ENCODE measurements around the gene GATA5. TPM values are rescaled to one million over a fixed set of nuclear protein-coding genes. Genes with fewer than 3 reads are reported as not detected.

GATA5 gene
- total RNA-seq, 2 donors from 2014 or later, result not detected

- no peaks in the 10 kb centered on the region for H3K36me3 Mint-ChIP-seq (ENCODE audit: low read depth)
- H3K27ac Mint-ChIP-seq, result no peak overlapping the region
- no peaks in the 10 kb centered on the region for H3K4me1 Mint-ChIP-seq
- H3K27me3 Mint-ChIP-seq, result peaks cover 3% of the 10 kb centered on the region
- H3K4me3 Mint-ChIP-seq, result no peak overlapping the region
- no peaks in the 10 kb centered on the region for H3K9me3 Mint-ChIP-seq
- no peak for ATAC-seq (replicated peaks)
Measured at GRCh38 chr20:62511300-62511914, 35.6 kb upstream of the GATA5 start.

GRCh38 chr20:62508641-62509051 lies 32.9 kb upstream of the GATA5 start:
- H3K4me1 Mint-ChIP-seq, result no peaks in the 10 kb centered on the region
- H3K36me3 Mint-ChIP-seq (ENCODE audit: low read depth), result no peaks in the 10 kb centered on the region
- ATAC-seq (replicated peaks), result no peak
- no peak overlapping the region for H3K27ac Mint-ChIP-seq
- no peak overlapping the region for H3K4me3 Mint-ChIP-seq
- no peaks in the 10 kb centered on the region for H3K9me3 Mint-ChIP-seq
- H3K27me3 Mint-ChIP-seq, result no peaks in the 10 kb centered on the region

GRCh38 chr20:62507991-62508640 lies 32.3 kb upstream of the GATA5 start:
- Mint-ChIP-seq H3K27ac (no peak overlapping the region), H3K27me3 (no peaks in the 10 kb centered on the region), H3K4me1 (no peaks in the 10 kb centered on the region), H3K9me3 (no peaks in the 10 kb centered on the region), H3K4me3 (no peak overlapping the region), H3K36me3 (ENCODE audit: low read depth) (no peaks in the 10 kb centered on the region)
- no peak for ATAC-seq (replicated peaks)

- Mint-ChIP-seq H3K4me3 (no peak overlapping the region), H3K9me3 (no peaks in the 10 kb centered on the region), H3K27ac (no peak overlapping the region), H3K4me1 (no peaks in the 10 kb centered on the region), H3K27me3 (no peaks in the 10 kb centered on the region), H3K36me3 (ENCODE audit: low read depth) (no peaks in the 10 kb centered on the region)
- no peak for ATAC-seq (replicated peaks)
Measured at GRCh38 chr20:62507323-62507722, 31.5 kb upstream of the GATA5 start.

- Mint-ChIP-seq H3K27me3 (no peaks in the 10 kb centered on the region), H3K4me1 (peaks cover 5% of the 10 kb centered on the region), H3K9me3 (no peaks in the 10 kb centered on the region), H3K27ac (no peak overlapping the region), H3K4me3 (no peak overlapping the region), H3K36me3 (ENCODE audit: low read depth) (no peaks in the 10 kb centered on the region)
- ATAC-seq (replicated peaks), result no peak
Measured at GRCh38 chr20:62506791-62507190, 31.0 kb upstream of the GATA5 start.

- no peak overlapping the region for H3K4me3 Mint-ChIP-seq
- no peaks in the 10 kb centered on the region for H3K36me3 Mint-ChIP-seq (ENCODE audit: low read depth)
- no peaks in the 10 kb centered on the region for H3K27me3 Mint-ChIP-seq
- H3K9me3 Mint-ChIP-seq, result no peaks in the 10 kb centered on the region
- H3K27ac Mint-ChIP-seq, result no peak overlapping the region
- no peak for ATAC-seq (replicated peaks)
- peaks cover 12% of the 10 kb centered on the region for H3K4me1 Mint-ChIP-seq
Measured at GRCh38 chr20:62506087-62506486, 30.3 kb upstream of the GATA5 start.

GRCh38 chr20:62505337-62506045 lies 29.7 kb upstream of the GATA5 start:
- ATAC-seq (replicated peaks), result no peak
- H3K27me3 Mint-ChIP-seq, result no peaks in the 10 kb centered on the region
- no peaks in the 10 kb centered on the region for H3K9me3 Mint-ChIP-seq
- no peak overlapping the region for H3K27ac Mint-ChIP-seq
- H3K36me3 Mint-ChIP-seq (ENCODE audit: low read depth), result no peaks in the 10 kb centered on the region
- no peak overlapping the region for H3K4me3 Mint-ChIP-seq
- peaks cover 18% of the 10 kb centered on the region for H3K4me1 Mint-ChIP-seq

GRCh38 chr20:62504323-62504722 lies 28.5 kb upstream of the GATA5 start:
- H3K36me3 Mint-ChIP-seq (ENCODE audit: low read depth), result no peaks in the 10 kb centered on the region
- H3K27ac Mint-ChIP-seq, result no peak overlapping the region
- ATAC-seq (replicated peaks), result no peak
- H3K9me3 Mint-ChIP-seq, result no peaks in the 10 kb centered on the region
- H3K27me3 Mint-ChIP-seq, result no peaks in the 10 kb centered on the region
- H3K4me3 Mint-ChIP-seq, result no peak overlapping the region
- H3K4me1 Mint-ChIP-seq, result peaks cover 21% of the 10 kb centered on the region

- Mint-ChIP-seq H3K36me3 (ENCODE audit: low read depth) (no peaks in the 10 kb centered on the region), H3K27me3 (no peaks in the 10 kb centered on the region), H3K9me3 (no peaks in the 10 kb centered on the region), H3K27ac (peak overlapping the region; percentile 88), H3K4me1 (peaks cover 21% of the 10 kb centered on the region), H3K4me3 (peak overlapping the region; percentile 72)
- no peak for ATAC-seq (replicated peaks)
Measured at GRCh38 chr20:62503401-62504178, 27.8 kb upstream of the GATA5 start.

GRCh38 chr20:62502496-62503095 lies 26.8 kb upstream of the GATA5 start:
- Mint-ChIP-seq H3K4me3 (peak overlapping the region; percentile 72), H3K27me3 (no peaks in the 10 kb centered on the region), H3K4me1 (peaks cover 21% of the 10 kb centered on the region), H3K36me3 (ENCODE audit: low read depth) (no peaks in the 10 kb centered on the region), H3K27ac (peak overlapping the region; percentile 88), H3K9me3 (no peaks in the 10 kb centered on the region)
- no peak for ATAC-seq (replicated peaks)

GRCh38 chr20:62501801-62502495 lies 26.2 kb upstream of the GATA5 start:
- Mint-ChIP-seq H3K27ac (peak overlapping the region; percentile 88), H3K36me3 (ENCODE audit: low read depth) (no peaks in the 10 kb centered on the region), H3K9me3 (no peaks in the 10 kb centered on the region), H3K4me3 (peak overlapping the region; percentile 72), H3K27me3 (no peaks in the 10 kb centered on the region), H3K4me1 (peaks cover 21% of the 10 kb centered on the region)
- peak; percentile 98 for ATAC-seq (replicated peaks)

- no peaks in the 10 kb centered on the region for H3K36me3 Mint-ChIP-seq (ENCODE audit: low read depth)
- ATAC-seq (replicated peaks), result peak; percentile 23
- peak overlapping the region; percentile 4 for H3K4me3 Mint-ChIP-seq
- H3K27me3 Mint-ChIP-seq, result no peaks in the 10 kb centered on the region
- peak overlapping the region; percentile 88 for H3K27ac Mint-ChIP-seq
- peaks cover 21% of the 10 kb centered on the region for H3K4me1 Mint-ChIP-seq
- no peaks in the 10 kb centered on the region for H3K9me3 Mint-ChIP-seq
Measured at GRCh38 chr20:62500237-62500864, 24.6 kb upstream of the GATA5 start.

- Mint-ChIP-seq H3K27ac (no peak overlapping the region), H3K36me3 (ENCODE audit: low read depth) (no peaks in the 10 kb centered on the region), H3K9me3 (no peaks in the 10 kb centered on the region), H3K4me3 (no peak overlapping the region), H3K4me1 (peaks cover 21% of the 10 kb centered on the region), H3K27me3 (no peaks in the 10 kb centered on the region)
- ATAC-seq (replicated peaks), result no peak
Measured at GRCh38 chr20:62499758-62500236, 24.0 kb upstream of the GATA5 start.
